Stimulated activated CD4-positive, alpha-beta T cell treated with anti-CD3 and anti-CD28 coated beads, Interleukin-15, amount 100 ng/mL, for 1 hour (primary cell): ENCODE results near the gene CHI3L1.

Experiments used
- DNase-seq, 2 donors: peaks; one replicate each; pipeline ENCODE4 v3.0.0-alpha.2; 2020; ENCODE audit warnings: low read depth in 1 of 2, low spot score in 1 of 2

The CHI3L1 gene

DNA sequence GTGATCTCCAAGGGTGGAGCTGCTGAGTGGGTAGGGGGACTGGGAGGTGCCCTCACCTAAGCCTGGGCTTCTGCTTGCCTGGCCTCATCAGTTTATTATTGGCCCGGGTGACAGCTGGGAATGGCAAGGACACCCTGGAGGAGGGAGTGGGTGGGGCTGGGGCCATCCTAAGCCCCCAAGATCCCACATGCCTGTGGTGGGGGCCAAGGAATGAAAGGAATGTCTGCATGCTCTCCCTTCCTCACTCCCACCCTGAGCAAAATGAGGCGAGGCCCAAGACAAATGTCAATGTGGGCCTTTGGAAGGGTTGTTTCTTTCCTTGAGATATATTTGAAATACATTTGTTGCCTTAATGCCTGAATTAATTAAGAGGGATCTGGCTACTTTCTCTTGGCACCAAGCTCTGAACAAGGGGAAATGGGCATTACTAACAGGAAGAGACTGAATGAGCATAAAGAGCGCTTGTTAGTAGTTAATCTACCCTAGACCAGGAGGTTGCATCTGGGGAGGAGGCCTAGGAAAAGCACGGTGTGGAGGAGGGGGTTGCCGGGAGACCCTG, 19.7 kb upstream of the CHI3L1 start:
- DNase-seq, result no peak

DNA sequence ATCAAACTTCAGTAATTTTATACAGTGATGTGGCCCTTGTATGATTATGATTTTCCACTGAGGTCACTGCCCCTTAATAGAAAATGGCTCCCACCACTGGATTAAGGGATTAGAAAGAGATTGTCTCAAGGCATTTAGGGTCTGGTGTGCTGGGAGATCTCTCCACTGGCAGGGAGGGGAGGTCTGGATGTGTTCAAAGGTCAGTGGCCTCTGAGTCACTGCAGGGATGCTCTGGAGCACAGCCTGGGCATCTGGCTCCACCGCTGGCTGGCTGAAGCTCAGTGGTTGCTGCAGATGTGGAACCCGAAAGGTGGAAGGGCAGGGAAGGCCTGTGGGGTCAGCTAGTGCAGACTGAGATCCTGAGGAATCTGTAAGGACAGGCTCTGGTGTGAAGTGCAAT, 18.3 kb upstream of the CHI3L1 start:
- no peak for DNase-seq

DNA sequence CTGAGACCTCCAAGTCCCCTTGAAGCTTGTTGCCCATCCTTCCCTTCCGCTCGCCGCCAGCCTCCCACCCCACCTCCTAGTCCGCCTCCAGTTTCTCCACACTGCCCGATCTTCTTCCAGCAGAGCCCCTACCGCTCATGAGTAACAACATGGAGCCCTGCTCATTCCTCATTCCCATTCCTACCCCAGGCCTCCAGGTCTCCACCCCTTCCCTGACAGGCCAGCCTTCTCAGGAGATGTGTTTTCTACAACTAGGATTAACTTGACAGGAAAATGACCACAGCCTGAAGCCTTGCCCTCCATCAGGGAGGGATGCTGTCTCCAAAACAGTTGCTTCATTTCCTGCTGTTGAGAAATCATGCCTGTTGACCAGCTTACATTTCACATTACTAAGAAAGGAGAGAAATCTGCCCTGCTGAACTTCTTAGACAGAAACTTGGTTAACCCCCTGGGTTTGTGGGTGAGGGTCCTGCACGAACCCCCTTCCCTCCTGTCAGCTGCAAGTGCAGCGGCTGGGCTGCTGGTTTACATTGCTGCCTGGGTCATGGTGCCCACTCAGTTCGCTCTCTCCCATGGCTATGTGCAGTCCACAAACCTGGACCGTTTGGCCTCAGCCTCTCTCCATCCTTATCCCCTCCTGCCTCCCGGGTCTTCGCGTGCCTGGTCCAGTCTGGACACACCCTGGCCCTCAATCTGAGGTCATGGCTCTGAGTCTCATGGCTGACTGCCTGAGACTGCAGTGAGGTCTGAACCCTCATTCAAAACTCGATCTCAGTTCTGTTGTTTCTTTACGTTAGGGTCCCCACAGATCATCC, 16.1 kb upstream of the CHI3L1 start:
- no peak for DNase-seq

DNA sequence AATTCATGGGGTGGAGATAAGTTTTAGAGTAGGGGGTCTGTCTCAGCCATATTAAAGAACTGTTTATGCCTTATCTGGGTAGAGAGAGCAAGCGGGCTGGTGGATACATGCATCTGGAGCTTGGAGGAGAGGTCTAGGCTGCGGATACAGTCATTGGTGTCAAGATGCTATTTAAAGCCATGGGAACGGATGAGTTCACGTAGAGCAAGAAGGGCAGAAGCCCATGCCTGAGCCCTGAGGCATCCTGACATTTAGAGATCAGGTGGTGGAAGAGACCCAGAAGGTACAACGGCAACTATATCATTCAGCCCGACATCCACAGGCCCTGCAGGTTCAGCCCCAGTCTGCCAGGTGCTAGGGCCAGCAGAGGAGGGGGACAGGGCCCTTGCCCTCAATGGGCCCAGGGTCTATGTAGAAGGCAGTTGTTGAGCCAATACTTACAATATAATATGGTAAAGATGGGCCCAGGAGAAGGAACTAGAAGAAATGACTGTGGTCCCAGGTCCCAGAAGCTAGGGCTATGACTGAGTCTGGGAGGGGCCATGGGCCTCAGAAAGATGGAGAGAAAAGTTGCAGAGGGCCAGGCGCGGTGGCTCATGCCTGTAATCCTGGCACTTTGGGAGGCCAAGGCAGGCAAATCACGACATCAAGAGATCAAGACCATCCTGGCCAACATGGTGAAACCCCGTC, 15.2 kb upstream of the CHI3L1 start:
- DNase-seq, result no peak

DNA sequence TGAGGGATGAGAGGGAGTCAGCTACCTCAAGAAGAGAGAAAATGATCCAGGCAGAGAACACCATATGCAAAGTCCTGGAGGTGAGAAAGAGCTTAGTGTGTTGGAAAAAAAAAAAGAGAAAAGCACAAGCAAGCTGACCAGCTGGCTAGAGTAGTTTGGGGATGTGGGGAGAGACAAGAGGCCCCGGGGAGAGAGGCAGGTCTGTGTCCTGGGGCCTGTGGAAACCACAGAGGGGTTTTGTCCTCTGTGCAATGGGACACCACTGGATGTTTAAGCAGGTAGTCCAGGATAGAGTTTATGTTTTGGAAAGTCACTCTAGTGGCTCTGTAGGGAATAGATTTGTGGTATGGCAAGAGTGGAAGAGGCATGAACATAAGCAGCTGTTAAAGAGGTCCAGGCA, 14.4 kb upstream of the CHI3L1 start:
- DNase-seq, result no peak

DNA sequence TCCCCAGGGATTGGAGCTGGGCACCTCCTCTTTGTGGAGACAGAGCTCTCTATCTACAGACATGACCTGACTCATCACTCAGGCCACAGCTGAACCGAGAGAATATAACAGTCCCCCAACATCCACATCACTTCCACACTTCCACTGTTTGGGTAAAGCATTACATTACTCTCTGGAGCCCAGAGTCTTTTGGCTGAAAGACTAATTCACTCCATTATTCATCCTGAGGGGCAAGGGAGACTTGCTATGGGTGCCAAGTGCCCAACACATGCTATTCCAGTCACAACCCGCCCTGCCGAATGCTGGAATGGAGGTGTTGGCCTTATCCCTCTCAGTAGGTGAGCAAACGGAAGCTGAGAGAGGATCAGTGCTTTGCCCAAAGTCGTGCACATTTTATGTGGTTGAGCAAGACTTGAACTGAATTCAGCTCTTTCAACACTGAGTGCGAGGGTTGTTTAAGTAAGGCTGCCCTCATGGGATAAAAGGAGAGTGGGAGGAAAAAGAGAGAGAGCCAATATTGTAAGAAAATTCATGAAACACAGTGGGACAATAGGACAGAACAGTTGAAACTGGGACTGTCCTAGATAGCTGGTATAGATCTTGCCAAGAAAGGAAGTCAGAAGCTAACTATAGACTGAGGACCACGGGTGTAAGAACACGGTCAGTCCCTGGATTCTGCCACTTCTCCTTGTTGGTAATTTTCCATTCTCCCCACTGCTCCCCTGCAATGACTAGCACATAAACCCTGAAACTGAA, 13.5 kb upstream of the CHI3L1 start:
- DNase-seq, result no peak

DNA sequence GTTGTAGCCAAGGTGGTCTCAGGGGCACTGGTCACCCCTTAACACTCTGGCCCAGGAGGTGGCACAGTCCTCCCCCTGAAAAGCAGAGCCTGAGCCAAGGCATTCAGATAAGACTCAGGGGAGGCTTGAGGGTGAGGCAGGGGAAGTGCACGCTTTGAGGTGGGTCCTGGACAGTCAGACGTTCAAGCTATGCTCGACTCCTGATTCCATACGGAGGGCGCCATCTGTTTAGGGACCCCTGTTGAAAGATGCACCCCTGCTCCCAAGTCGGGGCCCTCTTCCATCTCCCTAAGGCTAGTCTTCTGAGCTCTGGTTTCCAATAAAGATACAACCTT, 12.9 kb upstream of the CHI3L1 start:
- no peak for DNase-seq

DNA sequence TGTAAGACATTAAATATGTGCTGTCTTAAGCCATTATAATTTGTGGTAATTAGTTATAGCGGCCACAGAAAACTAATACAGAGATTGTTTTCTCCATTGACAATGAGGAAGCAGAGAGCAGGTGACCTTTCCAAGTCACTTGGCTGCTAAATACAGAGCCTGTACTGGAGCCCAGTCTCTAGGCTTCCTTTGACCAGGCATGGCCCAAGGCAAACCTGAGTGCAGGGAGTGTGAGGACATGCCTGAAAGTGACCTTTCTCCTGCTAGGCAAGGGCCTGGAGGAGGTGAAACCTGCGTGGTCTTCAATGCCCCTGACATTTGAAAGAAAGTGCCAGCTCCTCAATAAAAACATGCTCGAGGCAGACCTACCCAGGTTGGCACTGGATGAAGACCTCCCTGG, 12.5 kb upstream of the CHI3L1 start:
- no peak for DNase-seq

GRCh38 chr1:203197625-203198024, 11.1 kb upstream of the CHI3L1 start:
- no peak for DNase-seq

- no peak for DNase-seq
These were observed 9.9 kb upstream of the CHI3L1 start for GRCh38 chr1:203196371-203196770.

DNA sequence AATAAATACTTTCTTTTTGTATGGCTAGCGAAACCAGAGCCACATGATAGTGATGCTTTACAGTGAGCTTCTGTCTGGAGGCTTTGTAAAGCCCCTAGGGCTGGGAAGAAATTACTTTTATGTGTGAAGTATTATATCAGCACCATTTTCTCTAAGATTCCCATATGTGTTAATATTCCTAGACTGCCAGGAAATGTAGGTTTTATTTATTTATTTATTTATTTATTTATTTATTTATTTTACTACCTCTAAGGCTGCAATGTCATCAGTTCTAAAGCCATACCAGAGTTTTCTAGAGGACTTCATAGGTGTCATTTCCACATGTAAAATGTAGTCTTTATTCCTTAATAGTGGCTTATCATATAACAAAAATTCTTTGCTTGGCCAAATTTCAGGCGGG, 4.4 kb upstream of the CHI3L1 start:
- DNase-seq, result no peak

GRCh38 chr1:203189951-203190352, 3.4 kb upstream of the CHI3L1 start:
- DNase-seq, result no peak

DNA sequence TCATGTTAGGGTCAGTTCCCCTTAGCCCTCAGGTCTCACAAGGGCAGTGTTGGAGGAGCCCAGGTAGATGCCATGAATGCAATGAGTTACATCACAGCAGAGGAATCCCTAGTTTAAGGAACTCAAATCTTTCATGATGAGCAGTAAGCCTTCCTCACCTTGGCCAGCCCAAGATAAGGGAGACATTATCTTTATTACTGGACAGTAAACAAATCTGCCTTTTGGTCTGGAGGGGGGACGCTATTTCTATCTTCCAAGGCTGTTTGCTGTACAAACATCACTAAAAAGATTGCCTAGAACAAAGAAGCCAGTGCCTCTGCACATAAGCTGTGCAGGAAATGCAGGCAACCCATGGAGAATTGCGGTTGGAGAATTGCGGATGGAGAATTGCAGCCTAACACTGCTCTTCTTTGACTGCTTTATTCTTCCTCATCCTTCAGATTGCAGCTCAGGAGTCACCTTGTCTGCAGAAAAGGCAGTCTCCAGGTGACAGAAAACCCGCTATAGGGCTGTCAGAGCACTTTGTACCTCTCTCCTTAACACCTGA, 2.3 kb upstream of the CHI3L1 start:
- DNase-seq, result no peak

DNA sequence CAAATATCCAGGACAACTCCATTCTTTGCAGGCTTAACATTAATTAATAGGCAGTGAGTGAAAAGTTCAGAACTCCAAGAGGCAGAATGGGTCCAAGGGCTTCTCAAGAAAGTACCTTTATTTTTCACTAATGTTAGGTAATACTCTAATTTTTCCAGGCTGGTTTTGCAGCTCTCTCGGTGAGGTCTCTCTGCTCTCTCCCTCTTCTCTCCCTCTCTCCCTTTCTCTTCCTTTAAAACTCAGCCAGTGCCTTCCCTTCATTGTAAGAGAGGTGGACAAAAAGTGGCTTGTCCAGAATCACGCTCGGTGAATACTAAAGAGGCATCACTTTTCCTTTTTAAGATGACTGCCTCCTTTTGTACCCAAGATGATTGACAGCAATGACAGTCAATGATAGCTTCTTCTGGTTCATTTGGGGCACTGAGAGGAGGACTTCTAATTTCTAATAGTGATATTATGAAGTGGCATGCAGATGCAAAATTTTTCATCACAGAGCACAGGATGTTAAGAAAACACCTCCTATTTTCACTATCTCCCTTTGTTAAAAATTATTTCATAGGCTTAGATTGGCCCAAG, 1.3 kb upstream of the CHI3L1 start:
- no peak for DNase-seq

DNA sequence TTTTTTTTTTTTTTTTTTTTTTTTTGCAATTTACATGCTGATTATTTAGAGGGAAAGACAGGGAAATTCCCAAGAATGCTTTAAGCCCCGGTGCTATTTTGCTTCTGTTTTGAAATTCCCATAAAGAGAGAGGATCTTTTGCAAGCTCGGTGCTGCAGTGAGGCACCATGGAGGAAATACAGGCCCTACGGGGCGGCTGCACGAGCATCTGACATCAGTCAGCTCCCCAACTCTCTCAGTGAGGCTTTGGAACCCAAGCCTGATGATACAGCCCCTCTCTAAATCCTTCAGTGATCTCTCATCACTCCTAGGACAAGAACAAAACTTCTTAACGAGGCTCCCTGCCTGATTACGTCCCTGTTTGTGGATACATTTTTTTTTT, 791 bp upstream of the CHI3L1 start:
- DNase-seq, result no peak

GRCh38 chr1:203186091-203186445, 436 bp downstream of the CHI3L1 start:
- no peak for DNase-seq

DNA sequence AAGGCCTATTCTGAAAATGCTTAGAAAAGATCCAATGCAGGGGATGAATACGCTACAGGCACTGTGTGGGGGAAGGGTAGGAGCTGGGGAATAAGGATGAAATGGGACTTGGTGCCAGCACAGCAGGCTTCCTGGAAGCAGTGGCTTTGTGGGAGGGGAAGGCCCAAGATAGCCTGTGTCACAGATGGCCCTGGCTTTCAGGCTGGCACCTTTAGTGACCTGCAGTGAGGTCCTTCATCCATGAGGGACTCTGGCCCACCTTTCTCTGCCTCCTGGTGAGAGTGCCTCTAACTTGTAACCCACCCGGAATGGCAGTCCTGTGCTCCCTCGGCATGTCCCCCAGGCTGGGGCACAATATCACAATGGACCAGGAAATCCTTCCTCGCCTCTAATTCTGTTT, 919 bp downstream of the CHI3L1 start:
- DNase-seq, result no peak

DNA sequence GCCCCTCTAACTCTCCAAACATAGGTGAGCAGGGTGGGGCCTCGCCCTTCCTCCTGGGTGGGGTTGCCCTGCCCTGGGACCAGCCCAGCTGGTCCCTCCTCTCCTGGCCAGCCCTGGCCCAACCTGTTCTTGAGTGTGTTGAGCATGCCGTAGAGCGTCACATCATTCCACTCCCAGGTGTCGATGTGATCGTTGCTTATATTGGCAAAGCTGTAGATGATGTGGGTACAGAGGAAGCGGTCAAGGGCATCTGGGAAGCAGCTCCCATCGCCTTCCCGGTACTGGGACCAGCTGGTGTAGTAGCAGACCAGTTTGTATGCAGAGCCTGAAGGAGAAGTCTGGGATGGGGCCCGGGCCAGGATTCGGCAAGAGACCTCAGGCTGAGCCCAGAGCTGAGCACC, 1.4 kb downstream of the CHI3L1 start:
- no peak for DNase-seq

- no peak for DNase-seq
These were observed 2.0 kb downstream of the CHI3L1 start for GRCh38 chr1:203184467-203184866.

- DNase-seq, result no peak
These were observed 2.7 kb downstream of the CHI3L1 start for GRCh38 chr1:203183828-203184227.

DNA sequence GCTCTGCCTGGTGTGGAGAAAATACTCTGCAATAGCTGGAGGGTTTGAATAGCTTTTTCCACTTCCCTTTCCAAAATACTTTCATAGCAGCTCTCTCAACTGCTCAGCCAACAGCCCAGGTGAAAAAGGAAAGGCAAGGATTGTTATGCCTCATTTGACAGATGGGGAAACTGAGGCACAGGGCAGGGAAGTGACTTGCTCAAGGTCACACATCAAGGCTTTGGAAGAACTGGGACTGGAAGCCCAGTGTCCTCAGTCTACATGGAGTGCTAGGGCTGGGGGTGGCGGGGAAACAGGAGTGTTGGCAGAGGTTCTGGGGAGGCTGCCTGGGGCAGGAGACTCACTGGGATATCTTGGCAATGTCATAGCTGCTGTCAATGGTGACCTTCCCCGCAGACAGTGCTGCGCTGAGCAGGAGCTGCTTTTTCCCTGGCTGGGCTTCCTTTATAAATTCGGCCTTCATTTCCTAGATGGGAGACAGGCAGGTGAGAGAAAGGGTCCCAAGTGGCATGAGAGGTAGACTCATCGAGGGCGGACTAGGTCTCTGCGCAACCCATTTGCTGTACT, 4.0 kb downstream of the CHI3L1 start:
- DNase-seq, result no peak
